Activated CD4-positive, alpha-beta memory T cell treated with anti-CD3 and anti-CD28 coated beads, Interleukin-2, amount 10 ng/mL, durations not matched to agents 7 days and 5 days (primary cell): ENCODE data around the gene ARHGAP40. TPM values are rescaled to one million over a fixed set of nuclear protein-coding genes. Genes with fewer than 3 reads are reported as not detected.

ENCODE experiments used
- CTCF ChIA-PET: fragments of 350-600 bp; sonication (Branson Sonifier 250); formaldehyde crosslinking; loops from one replicate; lab custom pipeline; 2021; ENCODE audit warnings: antibody characterized with exemption, inconsistent platforms; lab: Charles Lee
- POLR2A ChIA-PET: fragments of 350-600 bp; sonication (Branson Sonifier 250); formaldehyde crosslinking; loops from one replicate; lab custom pipeline; 2021; ENCODE audit warnings: antibody characterized with exemption; lab: Charles Lee
- DNase-seq: peaks from one replicate; pipeline ENCODE4 v3.0.0-alpha.2; 2020
- H3K27ac Mint-ChIP-seq: one replicate; pipeline ENCODE4 v1.8.0; 2021; ENCODE audit warnings: mild to moderate bottlenecking, mixed read lengths
- H3K27me3 Mint-ChIP-seq: one replicate; pipeline ENCODE4 v1.8.0; 2021; ENCODE audit warnings: mixed read lengths
- H3K36me3 Mint-ChIP-seq: one replicate; pipeline ENCODE4 v1.8.0; 2021; ENCODE audit warnings: low read depth, mixed read lengths
- H3K4me1 Mint-ChIP-seq: one replicate; pipeline ENCODE4 v1.8.0; 2021; ENCODE audit warnings: mixed read lengths
- H3K4me3 Mint-ChIP-seq: one replicate; pipeline ENCODE4 v1.8.0; 2021; ENCODE audit warnings: mild to moderate bottlenecking, mixed read lengths
- H3K9me3 Mint-ChIP-seq: one replicate; pipeline ENCODE4 v1.8.0; 2021; ENCODE audit warnings: mixed read lengths
- total RNA-seq, 2 experiments: library from RNA; stranded (reverse); gene quantifications; one replicate each; pipeline ENCODE4 v1.2.3, GENCODE V29; 2021

Gene ARHGAP40
- total RNA-seq, 2 experiments from 2014 or later: not detected

DNA sequence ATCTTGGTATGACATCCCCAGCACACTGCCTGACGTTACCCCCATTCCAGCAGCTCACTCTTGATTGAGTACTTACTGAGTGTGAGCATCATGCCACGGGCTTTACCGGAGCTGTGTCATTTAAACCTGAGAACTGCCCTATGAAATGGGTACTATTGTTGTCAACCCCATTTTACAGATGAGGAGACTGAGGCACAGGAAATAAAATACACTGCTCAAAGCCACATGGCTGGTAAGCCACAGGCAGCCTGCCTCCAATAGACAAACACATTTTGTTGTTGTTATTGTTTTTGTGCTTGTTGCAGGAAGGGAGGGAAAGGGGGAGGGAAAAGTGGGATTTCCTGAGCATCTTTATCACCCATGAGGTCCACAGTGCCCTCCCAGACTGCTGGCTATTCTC, 69.2 kb downstream of the ARHGAP40 start:
- Mint-ChIP-seq H3K9me3 (no peaks in the 10 kb centered on the region), H3K27me3 (peaks cover 58% of the 10 kb centered on the region), H3K36me3 (no peaks in the 10 kb centered on the region), H3K4me1 (peaks cover 12% of the 10 kb centered on the region), H3K27ac (no peak overlapping the region), H3K4me3 (no peak overlapping the region)
- ChIA-PET CTCF (no interaction called here), POLR2A (no interaction called here)
- DNase-seq: no peak

DNA sequence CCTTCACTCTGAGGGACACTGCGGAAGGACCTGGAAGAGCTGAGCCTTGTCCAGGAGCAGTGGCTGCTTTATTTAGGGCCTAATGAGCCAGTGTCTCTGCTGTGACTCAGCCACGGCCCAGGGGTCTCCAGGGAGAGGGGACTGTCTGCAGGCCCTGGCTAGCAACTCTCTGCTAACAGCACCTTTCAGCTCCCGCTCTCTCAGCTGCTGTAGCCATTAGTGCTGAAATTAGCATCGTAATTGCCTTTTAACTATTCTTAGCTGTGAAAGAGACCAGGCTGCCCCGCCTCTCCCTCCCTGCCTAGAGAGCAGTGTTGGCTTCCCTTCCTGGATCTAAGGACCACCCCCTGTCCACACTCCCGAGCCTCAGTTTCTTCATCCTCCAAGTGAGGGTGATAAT, 69.6 kb downstream of the ARHGAP40 start:
- POLR2A ChIA-PET: no interaction called here
- no peak for DNase-seq
- H3K4me3 Mint-ChIP-seq: no peak overlapping the region
- CTCF ChIA-PET: interaction anchor here (0.6 kb wide), 1 partner anchor 106 kb away, joined by 3 read pairs; no protein-coding TSS in a partner anchor
- no peak overlapping the region for H3K27ac Mint-ChIP-seq
- peaks cover 12% of the 10 kb centered on the region for H3K4me1 Mint-ChIP-seq
- H3K9me3 Mint-ChIP-seq: no peaks in the 10 kb centered on the region
- peaks cover 55% of the 10 kb centered on the region for H3K27me3 Mint-ChIP-seq
- H3K36me3 Mint-ChIP-seq: no peaks in the 10 kb centered on the region

DNA sequence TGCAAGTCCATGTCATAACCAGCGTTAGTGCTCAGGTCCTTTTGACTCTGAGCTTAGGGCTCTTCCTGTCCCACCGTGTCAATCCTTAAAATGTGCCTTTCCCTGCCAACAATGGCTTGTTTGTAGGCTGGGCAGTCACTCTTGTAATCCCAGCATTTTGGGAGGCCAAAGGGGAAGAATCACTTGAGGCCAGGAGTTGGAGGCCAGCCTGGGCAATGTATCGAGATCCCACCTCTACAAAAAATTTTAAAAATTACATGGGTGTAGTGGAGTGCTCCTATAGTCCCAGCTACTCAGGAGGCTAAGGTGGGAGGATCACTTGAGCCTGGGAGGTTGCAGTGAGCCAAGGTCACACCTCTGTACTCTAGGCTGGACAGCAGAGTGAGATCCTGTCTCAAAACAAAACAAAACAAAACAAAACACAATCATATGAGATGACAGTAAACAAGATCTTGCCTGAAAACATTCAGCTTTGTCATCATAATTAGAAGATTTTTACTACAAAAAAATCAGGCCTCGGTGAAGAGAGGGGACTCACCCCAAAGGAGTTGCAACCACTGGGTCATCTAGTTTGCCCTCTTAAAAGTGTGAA, 70.2 kb downstream of the ARHGAP40 start:
- Mint-ChIP-seq H3K4me1 (peaks cover 12% of the 10 kb centered on the region), H3K4me3 (no peak overlapping the region), H3K9me3 (no peaks in the 10 kb centered on the region), H3K36me3 (no peaks in the 10 kb centered on the region), H3K27ac (no peak overlapping the region), H3K27me3 (peaks cover 55% of the 10 kb centered on the region)
- CTCF ChIA-PET: interaction anchor here (0.6 kb wide), 1 partner anchor 105 kb away, joined by 3 read pairs; no protein-coding TSS in a partner anchor
- no peak for DNase-seq
- POLR2A ChIA-PET: no interaction called here

DNA sequence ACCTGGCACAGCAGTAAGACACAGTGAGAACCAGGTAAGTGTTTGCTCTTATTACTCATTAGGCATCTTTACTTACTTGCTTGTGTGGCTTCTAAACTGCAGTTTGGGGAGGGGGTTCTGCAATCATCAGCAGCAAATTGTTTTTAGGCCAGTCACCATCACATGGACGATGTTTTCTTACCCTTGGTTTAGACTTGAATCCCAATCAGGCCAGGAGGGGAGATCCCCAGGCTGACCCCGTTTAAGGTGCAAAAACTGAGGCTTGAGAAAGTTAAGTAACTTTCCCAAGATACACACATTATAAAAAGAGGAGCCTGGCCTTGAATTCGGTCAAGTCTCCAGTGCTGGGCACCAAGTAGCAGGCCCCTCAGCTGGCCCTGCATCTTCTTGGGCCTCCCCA, 70.9 kb downstream of the ARHGAP40 start:
- H3K36me3 Mint-ChIP-seq: no peaks in the 10 kb centered on the region
- CTCF ChIA-PET: interaction anchor here (1.8 kb wide), 1 partner anchor 14 kb away, joined by 5 read pairs; no protein-coding TSS in a partner anchor
- H3K4me1 Mint-ChIP-seq: peaks cover 12% of the 10 kb centered on the region
- POLR2A ChIA-PET: no interaction called here
- no peaks in the 10 kb centered on the region for H3K9me3 Mint-ChIP-seq
- DNase-seq: no peak
- peaks cover 56% of the 10 kb centered on the region for H3K27me3 Mint-ChIP-seq
- H3K4me3 Mint-ChIP-seq: no peak overlapping the region
- no peak overlapping the region for H3K27ac Mint-ChIP-seq

DNA sequence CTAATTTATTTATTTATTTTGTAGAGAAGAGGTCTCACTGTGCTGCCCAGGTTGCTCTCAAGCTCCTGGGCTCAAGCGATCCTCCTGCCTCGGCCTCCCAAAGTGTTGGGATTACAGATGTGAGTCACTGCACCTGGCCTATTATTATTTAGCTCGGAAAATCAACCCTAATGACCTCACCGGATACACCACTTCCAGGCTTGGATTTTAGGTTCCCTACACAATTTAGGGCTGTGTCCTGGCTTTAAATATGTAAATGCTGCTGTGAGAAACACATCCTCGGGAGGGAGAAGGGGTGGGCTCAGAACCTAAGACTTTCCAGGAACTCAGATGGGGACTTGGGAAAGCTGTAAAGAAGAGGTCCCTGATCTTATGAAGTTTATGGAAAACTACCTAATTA, 71.7 kb downstream of the ARHGAP40 start:
- no peaks in the 10 kb centered on the region for H3K9me3 Mint-ChIP-seq
- H3K4me3 Mint-ChIP-seq: peak overlapping the region; percentile 77
- POLR2A ChIA-PET: interaction anchor here (1.1 kb wide), 2 partner anchors 10 to 253 kb away, joined by 3 read pairs; partner anchors contain the start of gene FAM83D
- DNase-seq: no peak
- peaks cover 49% of the 10 kb centered on the region for H3K27me3 Mint-ChIP-seq
- peaks cover 12% of the 10 kb centered on the region for H3K4me1 Mint-ChIP-seq
- no peak overlapping the region for H3K27ac Mint-ChIP-seq
- H3K36me3 Mint-ChIP-seq: no peaks in the 10 kb centered on the region
- CTCF ChIA-PET: interaction anchor here (0.6 to 1.8 kb wide), 2 partner anchors 15 to 317 kb away, joined by 3 to 5 read pairs; no protein-coding TSS in a partner anchor

DNA sequence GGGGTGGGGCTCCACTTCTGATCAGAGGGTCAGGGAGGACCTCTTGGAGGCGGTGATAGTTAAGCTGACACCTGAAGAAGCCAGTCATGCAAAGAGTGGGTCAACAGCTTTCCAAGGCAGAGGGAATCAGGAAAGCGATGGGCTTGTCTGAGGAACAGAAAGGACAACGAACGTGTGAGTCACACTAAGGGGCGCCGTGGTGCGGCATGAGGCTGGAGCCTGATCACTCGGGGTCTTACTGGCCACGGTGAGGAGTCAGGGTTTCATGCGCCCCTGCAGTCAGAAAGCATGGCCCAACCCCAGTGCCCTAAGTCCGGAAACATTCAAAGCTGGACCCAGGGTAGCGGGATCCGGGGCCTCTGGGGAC, 72.1 kb downstream of the ARHGAP40 start:
- Mint-ChIP-seq H3K27ac (no peak overlapping the region), H3K36me3 (no peaks in the 10 kb centered on the region), H3K4me3 (peak overlapping the region; percentile 77), H3K9me3 (no peaks in the 10 kb centered on the region), H3K4me1 (peaks cover 12% of the 10 kb centered on the region), H3K27me3 (peaks cover 48% of the 10 kb centered on the region)
- CTCF ChIA-PET: interaction anchor here (0.6 to 1.8 kb wide), 3 partner anchors 15 to 317 kb away, joined by 3 to 5 read pairs (median 3); no protein-coding TSS in a partner anchor
- no peak for DNase-seq
- POLR2A ChIA-PET: interaction anchor here (1.1 kb wide), 2 partner anchors 9 to 253 kb away, joined by 3 read pairs; partner anchors contain the start of gene FAM83D

DNA sequence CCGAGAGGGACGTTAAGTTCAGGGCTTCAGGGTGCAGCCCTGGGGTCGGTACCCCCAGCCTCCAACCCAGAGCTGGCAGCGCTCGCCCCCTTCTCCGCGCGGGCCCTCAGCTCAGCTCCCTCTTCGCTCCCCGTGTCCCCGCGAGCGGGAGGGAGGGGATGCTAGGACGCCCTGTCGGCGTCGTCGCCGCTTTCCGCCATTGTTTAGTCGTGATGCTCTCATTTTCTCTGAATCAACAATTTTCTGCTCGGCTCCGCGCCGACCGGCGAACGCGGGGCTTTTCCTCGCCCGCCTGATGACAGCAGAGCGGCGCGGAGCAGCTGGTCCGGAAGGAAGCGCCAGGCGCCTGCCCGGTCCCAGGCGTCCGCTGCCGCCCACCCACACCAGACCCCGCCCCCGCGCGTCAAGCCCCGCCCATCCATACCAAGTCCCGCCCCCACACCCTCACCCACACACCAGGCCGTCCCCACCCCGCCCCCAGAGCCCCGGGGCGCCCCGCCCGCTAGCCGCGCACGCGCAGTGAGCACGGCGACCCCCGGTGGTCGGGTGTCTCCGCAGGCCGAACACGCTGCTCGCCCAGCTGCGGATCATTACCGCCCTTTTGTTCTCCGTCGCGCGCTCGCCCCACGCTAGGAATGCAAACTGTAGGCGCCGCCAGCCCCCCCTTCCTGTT, 72.6 kb downstream of the ARHGAP40 start:
- Mint-ChIP-seq H3K4me1 (peaks cover 12% of the 10 kb centered on the region), H3K27ac (no peak overlapping the region), H3K9me3 (no peaks in the 10 kb centered on the region), H3K4me3 (peak overlapping the region; percentile 77), H3K36me3 (no peaks in the 10 kb centered on the region), H3K27me3 (peaks cover 45% of the 10 kb centered on the region)
- ChIA-PET CTCF (interaction anchor here (1.0 to 1.8 kb wide), 2 partner anchors 15 to 78 kb away, joined by 3 to 5 read pairs; no protein-coding TSS in a partner anchor), POLR2A (interaction anchor here (1.1 kb wide), 2 partner anchors 9 to 252 kb away, joined by 3 read pairs; partner anchors contain the start of gene FAM83D)
- peak; percentile 68 for DNase-seq

DNA sequence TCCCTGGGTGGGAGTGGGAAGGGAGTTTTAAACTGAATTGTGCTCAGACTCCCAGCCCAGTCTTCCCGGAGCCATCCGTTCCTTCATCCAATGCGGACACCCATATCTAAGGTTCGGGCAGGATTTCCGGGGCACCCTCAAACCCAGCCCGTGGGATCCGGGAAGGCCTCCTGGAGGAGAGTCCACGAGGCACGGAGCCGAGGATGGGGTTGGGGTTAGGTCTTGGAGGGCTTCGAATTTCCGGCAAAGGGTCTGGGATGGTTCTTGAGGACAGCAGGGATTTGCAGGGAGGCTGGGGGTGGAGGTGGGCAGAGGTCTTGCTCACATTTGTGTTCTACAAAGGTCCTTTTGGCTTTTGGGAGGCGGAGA, 73.1 kb downstream of the ARHGAP40 start:
- Mint-ChIP-seq H3K4me1 (peaks cover 12% of the 10 kb centered on the region), H3K36me3 (no peaks in the 10 kb centered on the region), H3K27me3 (peaks cover 41% of the 10 kb centered on the region), H3K4me3 (peak overlapping the region; percentile 48), H3K9me3 (no peaks in the 10 kb centered on the region), H3K27ac (no peak overlapping the region)
- POLR2A ChIA-PET: no interaction called here
- CTCF ChIA-PET: no interaction called here
- DNase-seq: no peak

DNA sequence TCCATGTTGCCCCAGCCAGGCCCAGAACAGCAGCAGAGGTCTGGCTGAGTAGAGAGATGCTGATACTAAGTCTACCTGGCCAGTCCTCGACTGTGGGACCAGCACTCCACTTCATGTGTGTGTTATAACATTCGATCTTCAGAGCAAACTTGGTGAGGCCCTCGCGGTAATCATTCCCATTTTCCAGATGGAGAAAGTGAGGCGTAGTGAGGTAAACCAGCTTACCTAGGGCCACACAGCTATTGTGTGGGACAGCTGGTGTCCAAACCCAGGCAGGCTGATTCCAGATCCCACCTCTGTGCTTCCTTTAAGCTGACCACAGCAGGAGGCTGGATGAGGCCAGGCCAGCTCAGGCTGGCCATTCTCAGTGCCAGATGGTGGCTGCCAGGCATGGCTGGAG, 75.0 kb downstream of the ARHGAP40 start:
- Mint-ChIP-seq H3K4me1 (peaks cover 12% of the 10 kb centered on the region), H3K36me3 (no peaks in the 10 kb centered on the region), H3K27ac (no peak overlapping the region), H3K27me3 (peaks cover 35% of the 10 kb centered on the region), H3K4me3 (no peak overlapping the region), H3K9me3 (no peaks in the 10 kb centered on the region)
- no peak for DNase-seq
- POLR2A ChIA-PET: no interaction called here
- CTCF ChIA-PET: no interaction called here

DNA sequence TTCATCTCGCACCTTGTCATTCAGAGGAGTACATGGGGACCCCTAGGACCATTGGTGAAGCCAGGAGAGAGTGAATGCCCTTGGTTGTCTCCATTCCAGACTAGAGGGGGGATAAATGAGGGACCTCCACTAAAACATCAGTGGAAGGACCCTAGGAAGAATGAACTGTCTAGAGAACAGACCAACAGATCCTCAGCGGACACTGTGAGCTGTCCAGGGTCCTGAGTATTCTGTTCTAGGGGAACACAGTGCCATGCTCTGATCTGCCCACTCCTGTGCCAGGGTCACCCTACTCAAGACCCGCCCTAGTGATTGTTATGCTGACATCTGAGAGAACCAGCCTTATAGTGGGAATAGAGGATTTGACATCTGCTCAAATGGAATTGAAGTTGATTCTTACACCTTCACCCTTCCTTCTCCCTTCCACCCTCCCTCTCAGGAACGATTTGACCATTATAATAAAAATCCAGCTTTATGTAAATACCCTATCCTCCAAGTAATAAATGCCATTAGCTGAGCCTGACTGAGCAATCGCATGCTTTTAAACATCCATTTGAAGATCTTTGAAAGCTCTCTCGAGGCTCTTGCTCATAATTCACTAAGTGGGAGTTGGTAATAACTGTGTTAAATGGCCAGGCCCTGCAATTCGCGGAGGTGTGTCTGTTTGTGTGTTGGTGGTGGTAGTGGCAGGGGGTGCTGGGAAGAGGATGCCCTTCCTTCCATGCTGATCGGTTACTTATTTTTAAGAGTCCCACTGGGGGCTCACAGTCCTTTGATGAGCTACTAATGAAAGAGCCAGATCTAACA, 79.1 kb downstream of the ARHGAP40 start:
- Mint-ChIP-seq H3K27me3 (peaks cover 16% of the 10 kb centered on the region), H3K4me3 (no peak overlapping the region), H3K9me3 (no peaks in the 10 kb centered on the region), H3K36me3 (no peaks in the 10 kb centered on the region), H3K27ac (no peak overlapping the region), H3K4me1 (no peaks in the 10 kb centered on the region)
- ChIA-PET CTCF (no interaction called here), POLR2A (no interaction called here)
- peak; percentile 39 for DNase-seq

DNA sequence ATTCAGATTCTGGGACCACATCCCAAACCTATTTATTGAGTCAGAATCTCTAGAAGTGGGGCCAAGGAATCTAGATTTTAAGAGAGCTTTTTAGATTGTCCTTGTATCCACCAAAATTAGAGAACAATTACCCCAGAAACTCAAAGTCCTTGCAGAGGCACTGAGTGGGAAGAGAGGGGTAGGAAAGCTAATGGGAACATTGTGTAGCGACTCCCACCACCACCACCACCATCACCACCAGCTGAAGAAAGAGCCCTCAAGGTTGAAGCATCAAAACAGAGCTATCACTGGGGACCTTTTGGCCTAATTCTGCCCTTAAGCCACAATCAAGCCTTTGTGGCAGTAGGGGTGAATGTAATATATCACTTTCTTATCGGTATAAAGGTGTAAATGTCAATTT, 83.7 kb downstream of the ARHGAP40 start:
- CTCF ChIA-PET: no interaction called here
- Mint-ChIP-seq H3K4me1 (no peaks in the 10 kb centered on the region), H3K27ac (no peak overlapping the region), H3K27me3 (peaks cover 23% of the 10 kb centered on the region), H3K4me3 (no peak overlapping the region), H3K9me3 (no peaks in the 10 kb centered on the region), H3K36me3 (no peaks in the 10 kb centered on the region)
- no peak for DNase-seq
- POLR2A ChIA-PET: no interaction called here

DNA sequence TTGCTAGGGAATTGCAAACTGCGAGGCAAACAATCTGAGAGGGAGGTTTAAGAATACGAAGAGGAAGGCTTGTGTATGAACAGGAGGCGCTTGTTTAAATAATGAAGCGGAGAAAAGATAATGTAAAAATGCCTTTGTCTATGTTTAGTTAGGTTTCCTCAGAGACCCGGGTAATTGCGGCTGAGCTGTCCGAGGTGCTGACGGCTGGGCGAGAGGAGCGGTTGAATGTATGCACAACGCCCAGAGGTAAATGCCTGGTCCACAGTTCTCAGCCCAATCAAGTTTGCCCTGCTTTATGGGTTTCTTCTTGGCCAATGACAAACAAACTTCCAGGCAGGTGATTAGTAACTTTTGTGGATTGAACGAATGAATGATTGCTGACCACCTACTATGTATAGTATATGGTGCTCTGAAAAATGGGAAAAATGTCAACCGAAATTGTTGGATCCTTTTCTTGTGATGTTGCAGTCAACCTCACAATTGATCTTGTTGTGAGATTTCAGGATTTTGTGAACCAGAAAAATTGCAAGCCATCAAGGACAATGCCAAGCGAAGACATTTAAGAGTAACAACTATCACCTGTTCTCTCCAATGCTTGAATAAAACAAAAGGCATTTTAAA, 84.4 kb downstream of the ARHGAP40 start:
- POLR2A ChIA-PET: no interaction called here
- Mint-ChIP-seq H3K27ac (no peak overlapping the region), H3K27me3 (peaks cover 26% of the 10 kb centered on the region), H3K36me3 (no peaks in the 10 kb centered on the region), H3K4me1 (no peaks in the 10 kb centered on the region), H3K9me3 (no peaks in the 10 kb centered on the region), H3K4me3 (no peak overlapping the region)
- CTCF ChIA-PET: no interaction called here
- DNase-seq: peak; percentile 57
